GM12878 (cell line): ENCODE results near the gene ZNF232. TPM values are rescaled to one million over a fixed set of nuclear protein-coding genes. Genes with fewer than 3 reads are reported as not detected.

Experiments
- DPF2 ChIP-seq: fragments of 450-650 bp; IDR thresholded peaks from 2 replicates; pipeline ENCODE4 v1.6.1; 2017; ENCODE audit warnings: mild to moderate bottlenecking
- STAT3 ChIP-seq: IDR thresholded peaks from 2 replicates; pipeline ENCODE4 v1.6.1; 2011; ENCODE audit warnings: low read depth, low read length, improper control_type of control experiment
- YBX1 ChIP-seq: fragments of 450-650 bp; IDR thresholded peaks from 2 replicates; pipeline ENCODE4 v1.6.1; 2016; ENCODE audit warnings: antibody characterized with exemption
- polyA plus RNA-seq, 11 experiments: library from polyadenylated mRNA; depleted of rRNA in 4 of 11; unstranded in 6 of 11; stranded (reverse) in 5 of 11; fragments of >200 nt; fragmentation: Nextera tagmentation in 4 of 11; fragmentation: Illumina TruSeq in 1 of 11; extraction: Ambion mirVana in 4 of 11; extraction: Trizol in 1 of 11; gene quantifications; 1 replicate in 1 of 11; 2 replicates in 10 of 11; pipeline versions ENCODE4 v1.2.1 to v1.2.3, GENCODE V29; 2011 to 2016; ENCODE audit warnings: inconsistent platforms in 2 of 11, missing spikeins in 2 of 11, low read depth in 1 of 11
- total RNA-seq, 4 experiments: library from RNA; depleted of rRNA in 3 of 4; stranded (reverse); fragments of >200 nt in 3 of 4; fragmentation: Illumina TruSeq in 1 of 4; extraction: Trizol in 1 of 4; gene quantifications; 2 replicates each; pipeline versions ENCODE4 v1.2.1 to v1.2.3, GENCODE V29; 2013 to 2021
- TF ChIP-seq, protein P1 (sequence below): fragments of 450-650 bp; conservative IDR thresholded peaks from 2 replicates; pipeline ENCODE4 v1.6.1; 2017; ENCODE audit warnings: mild to moderate bottlenecking, moderate library complexity
- TF ChIP-seq, protein P2 (sequence below): fragments of 450-650 bp; IDR thresholded peaks from 2 replicates; pipeline ENCODE4 v1.6.1; 2016; ENCODE audit warnings: mild to moderate bottlenecking, moderate library complexity, borderline replicate concordance
- TF ChIP-seq, protein P3 (sequence below): IDR thresholded peaks from 2 replicates; pipeline ENCODE4 v1.6.1; 2012; ENCODE audit warnings: improper control_type of control experiment, low read depth, low read length; ENCODE audit not compliant: insufficient replicate concordance
- TF ChIP-seq, protein P4 (sequence below): fragments of 450-650 bp; IDR thresholded peaks from 2 replicates; pipeline ENCODE4 v1.6.1; 2017; ENCODE audit warnings: mild to moderate bottlenecking, moderate library complexity
- TF ChIP-seq, protein P5 (sequence below): IDR thresholded peaks from 2 replicates; pipeline ENCODE4 v1.6.1; 2012; ENCODE audit warnings: low read depth, low read length, improper control_type of control experiment

ZNF232 gene
- total and polyA plus RNA-seq, 10 of the 15 experiments (the other 5 are each of a cell fraction or from before 2014, with no cell fraction given) = 10.1 to 15.7 (median 12.9) TPM

DNA sequence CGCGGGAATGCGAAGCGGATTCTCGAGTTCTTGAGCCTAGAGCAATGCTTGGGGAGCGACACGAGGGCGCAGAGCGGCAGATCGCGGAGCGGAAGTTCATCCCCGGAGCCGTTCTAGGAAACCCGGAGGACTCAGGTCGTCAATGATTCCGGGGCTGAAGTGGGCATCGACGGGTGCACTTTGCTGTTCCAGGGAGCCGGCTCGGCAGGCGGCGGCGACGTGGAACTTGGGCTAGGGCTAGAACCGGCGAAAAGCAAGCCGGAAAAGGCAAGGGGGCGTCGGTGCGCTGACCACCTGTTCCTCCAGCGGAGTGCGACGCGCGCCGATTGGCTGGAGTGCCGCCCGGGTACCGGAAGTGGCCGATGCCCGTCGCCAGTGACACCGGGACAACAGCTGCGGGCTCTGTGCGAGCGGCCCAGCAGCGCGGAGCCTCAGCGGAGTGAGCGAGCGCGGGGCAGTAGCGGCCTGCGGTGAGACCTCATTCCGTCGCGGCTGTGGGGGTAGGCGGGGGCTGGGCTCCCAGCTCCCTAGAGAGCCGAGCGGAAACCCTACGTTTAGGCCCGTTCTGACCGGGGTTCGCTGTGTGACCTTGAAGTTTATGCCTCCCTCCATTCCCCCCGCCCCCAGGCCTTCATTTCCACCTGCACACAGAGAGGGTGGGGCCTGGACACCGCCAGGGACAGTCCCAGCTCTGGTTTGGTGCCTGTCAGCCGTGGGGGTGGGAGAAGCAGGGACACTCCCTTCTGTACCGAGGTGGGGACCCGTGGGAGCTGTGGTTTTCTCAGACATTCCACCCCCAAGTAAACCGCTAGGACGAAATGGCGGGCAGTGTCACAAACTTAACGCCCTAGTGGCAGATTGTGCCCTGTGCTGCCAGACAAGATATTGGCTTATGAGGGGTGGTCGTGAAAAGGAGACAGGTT, 33.3 kb downstream of the ZNF232 start, which contains the start of gene ZFP3 (continued):
- TF ChIP-seq, protein P1, sequence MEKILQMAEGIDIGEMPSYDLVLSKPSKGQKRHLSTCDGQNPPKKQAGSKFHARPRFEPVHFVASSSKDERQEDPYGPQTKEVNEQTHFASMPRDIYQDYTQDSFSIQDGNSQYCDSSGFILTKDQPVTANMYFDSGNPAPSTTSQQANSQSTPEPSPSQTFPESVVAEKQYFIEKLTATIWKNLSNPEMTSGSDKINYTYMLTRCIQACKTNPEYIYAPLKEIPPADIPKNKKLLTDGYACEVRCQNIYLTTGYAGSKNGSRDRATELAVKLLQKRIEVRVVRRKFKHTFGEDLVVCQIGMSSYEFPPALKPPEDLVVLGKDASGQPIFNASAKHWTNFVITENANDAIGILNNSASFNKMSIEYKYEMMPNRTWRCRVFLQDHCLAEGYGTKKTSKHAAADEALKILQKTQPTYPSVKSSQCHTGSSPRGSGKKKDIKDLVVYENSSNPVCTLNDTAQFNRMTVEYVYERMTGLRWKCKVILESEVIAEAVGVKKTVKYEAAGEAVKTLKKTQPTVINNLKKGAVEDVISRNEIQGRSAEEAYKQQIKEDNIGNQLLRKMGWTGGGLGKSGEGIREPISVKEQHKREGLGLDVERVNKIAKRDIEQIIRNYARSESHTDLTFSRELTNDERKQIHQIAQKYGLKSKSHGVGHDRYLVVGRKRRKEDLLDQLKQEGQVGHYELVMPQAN = peak; percentile 92; the same call in 1 of the 2 replicates
- peak; percentile 89 for TF ChIP-seq DPF2
- TF ChIP-seq YBX1 = no peak
- TF ChIP-seq, protein P2, sequence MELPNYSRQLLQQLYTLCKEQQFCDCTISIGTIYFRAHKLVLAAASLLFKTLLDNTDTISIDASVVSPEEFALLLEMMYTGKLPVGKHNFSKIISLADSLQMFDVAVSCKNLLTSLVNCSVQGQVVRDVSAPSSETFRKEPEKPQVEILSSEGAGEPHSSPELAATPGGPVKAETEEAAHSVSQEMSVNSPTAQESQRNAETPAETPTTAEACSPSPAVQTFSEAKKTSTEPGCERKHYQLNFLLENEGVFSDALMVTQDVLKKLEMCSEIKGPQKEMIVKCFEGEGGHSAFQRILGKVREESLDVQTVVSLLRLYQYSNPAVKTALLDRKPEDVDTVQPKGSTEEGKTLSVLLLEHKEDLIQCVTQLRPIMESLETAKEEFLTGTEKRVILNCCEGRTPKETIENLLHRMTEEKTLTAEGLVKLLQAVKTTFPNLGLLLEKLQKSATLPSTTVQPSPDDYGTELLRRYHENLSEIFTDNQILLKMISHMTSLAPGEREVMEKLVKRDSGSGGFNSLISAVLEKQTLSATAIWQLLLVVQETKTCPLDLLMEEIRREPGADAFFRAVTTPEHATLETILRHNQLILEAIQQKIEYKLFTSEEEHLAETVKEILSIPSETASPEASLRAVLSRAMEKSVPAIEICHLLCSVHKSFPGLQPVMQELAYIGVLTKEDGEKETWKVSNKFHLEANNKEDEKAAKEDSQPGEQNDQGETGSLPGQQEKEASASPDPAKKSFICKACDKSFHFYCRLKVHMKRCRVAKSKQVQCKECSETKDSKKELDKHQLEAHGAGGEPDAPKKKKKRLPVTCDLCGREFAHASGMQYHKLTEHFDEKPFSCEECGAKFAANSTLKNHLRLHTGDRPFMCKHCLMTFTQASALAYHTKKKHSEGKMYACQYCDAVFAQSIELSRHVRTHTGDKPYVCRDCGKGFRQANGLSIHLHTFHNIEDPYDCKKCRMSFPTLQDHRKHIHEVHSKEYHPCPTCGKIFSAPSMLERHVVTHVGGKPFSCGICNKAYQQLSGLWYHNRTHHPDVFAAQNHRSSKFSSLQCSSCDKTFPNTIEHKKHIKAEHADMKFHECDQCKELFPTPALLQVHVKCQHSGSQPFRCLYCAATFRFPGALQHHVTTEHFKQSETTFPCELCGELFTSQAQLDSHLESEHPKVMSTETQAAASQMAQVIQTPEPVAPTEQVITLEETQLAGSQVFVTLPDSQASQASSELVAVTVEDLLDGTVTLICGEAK = peak; percentile 94
- TF ChIP-seq STAT3 = no peak
- TF ChIP-seq, protein P3, sequence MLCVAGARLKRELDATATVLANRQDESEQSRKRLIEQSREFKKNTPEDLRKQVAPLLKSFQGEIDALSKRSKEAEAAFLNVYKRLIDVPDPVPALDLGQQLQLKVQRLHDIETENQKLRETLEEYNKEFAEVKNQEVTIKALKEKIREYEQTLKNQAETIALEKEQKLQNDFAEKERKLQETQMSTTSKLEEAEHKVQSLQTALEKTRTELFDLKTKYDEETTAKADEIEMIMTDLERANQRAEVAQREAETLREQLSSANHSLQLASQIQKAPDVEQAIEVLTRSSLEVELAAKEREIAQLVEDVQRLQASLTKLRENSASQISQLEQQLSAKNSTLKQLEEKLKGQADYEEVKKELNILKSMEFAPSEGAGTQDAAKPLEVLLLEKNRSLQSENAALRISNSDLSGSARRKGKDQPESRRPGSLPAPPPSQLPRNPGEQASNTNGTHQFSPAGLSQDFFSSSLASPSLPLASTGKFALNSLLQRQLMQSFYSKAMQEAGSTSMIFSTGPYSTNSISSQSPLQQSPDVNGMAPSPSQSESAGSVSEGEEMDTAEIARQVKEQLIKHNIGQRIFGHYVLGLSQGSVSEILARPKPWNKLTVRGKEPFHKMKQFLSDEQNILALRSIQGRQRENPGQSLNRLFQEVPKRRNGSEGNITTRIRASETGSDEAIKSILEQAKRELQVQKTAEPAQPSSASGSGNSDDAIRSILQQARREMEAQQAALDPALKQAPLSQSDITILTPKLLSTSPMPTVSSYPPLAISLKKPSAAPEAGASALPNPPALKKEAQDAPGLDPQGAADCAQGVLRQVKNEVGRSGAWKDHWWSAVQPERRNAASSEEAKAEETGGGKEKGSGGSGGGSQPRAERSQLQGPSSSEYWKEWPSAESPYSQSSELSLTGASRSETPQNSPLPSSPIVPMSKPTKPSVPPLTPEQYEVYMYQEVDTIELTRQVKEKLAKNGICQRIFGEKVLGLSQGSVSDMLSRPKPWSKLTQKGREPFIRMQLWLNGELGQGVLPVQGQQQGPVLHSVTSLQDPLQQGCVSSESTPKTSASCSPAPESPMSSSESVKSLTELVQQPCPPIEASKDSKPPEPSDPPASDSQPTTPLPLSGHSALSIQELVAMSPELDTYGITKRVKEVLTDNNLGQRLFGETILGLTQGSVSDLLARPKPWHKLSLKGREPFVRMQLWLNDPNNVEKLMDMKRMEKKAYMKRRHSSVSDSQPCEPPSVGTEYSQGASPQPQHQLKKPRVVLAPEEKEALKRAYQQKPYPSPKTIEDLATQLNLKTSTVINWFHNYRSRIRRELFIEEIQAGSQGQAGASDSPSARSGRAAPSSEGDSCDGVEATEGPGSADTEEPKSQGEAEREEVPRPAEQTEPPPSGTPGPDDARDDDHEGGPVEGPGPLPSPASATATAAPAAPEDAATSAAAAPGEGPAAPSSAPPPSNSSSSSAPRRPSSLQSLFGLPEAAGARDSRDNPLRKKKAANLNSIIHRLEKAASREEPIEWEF = no peak
- TF ChIP-seq, protein P4, sequence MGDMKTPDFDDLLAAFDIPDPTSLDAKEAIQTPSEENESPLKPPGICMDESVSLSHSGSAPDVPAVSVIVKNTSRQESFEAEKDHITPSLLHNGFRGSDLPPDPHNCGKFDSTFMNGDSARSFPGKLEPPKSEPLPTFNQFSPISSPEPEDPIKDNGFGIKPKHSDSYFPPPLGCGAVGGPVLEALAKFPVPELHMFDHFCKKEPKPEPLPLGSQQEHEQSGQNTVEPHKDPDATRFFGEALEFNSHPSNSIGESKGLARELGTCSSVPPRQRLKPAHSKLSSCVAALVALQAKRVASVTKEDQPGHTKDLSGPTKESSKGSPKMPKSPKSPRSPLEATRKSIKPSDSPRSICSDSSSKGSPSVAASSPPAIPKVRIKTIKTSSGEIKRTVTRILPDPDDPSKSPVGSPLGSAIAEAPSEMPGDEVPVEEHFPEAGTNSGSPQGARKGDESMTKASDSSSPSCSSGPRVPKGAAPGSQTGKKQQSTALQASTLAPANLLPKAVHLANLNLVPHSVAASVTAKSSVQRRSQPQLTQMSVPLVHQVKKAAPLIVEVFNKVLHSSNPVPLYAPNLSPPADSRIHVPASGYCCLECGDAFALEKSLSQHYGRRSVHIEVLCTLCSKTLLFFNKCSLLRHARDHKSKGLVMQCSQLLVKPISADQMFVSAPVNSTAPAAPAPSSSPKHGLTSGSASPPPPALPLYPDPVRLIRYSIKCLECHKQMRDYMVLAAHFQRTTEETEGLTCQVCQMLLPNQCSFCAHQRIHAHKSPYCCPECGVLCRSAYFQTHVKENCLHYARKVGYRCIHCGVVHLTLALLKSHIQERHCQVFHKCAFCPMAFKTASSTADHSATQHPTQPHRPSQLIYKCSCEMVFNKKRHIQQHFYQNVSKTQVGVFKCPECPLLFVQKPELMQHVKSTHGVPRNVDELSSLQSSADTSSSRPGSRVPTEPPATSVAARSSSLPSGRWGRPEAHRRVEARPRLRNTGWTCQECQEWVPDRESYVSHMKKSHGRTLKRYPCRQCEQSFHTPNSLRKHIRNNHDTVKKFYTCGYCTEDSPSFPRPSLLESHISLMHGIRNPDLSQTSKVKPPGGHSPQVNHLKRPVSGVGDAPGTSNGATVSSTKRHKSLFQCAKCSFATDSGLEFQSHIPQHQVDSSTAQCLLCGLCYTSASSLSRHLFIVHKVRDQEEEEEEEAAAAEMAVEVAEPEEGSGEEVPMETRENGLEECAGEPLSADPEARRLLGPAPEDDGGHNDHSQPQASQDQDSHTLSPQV = no peak
- TF ChIP-seq, protein P5, sequence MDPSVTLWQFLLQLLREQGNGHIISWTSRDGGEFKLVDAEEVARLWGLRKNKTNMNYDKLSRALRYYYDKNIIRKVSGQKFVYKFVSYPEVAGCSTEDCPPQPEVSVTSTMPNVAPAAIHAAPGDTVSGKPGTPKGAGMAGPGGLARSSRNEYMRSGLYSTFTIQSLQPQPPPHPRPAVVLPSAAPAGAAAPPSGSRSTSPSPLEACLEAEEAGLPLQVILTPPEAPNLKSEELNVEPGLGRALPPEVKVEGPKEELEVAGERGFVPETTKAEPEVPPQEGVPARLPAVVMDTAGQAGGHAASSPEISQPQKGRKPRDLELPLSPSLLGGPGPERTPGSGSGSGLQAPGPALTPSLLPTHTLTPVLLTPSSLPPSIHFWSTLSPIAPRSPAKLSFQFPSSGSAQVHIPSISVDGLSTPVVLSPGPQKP = peak; percentile 79
